Ectodermal cell (in vitro differentiated cells): ENCODE results near the gene TBC1D20.

Experiments used
- H3K27ac ChIP-seq: 2 replicates; pipeline ENCODE4 v1.7.0; 2013; ENCODE audit warnings: mild to moderate bottlenecking, low read depth, low read length; ENCODE audit not compliant: insufficient read depth, poor library complexity, severe bottlenecking
- H3K27me3 ChIP-seq: 2 replicates; pipeline ENCODE4 v1.7.0; 2013; ENCODE audit warnings: mild to moderate bottlenecking, low read length; ENCODE audit not compliant: insufficient read depth, control insufficient read depth, poor library complexity, severe bottlenecking
- H3K36me3 ChIP-seq: one replicate; pipeline ENCODE4 v1.7.0; 2013; ENCODE audit warnings: low read length; ENCODE audit not compliant: control insufficient read depth, insufficient read depth
- H3K4me1 ChIP-seq: one replicate; pipeline ENCODE4 v1.7.0; 2013; ENCODE audit warnings: low read length; ENCODE audit not compliant: control insufficient read depth, insufficient read depth
- H3K4me3 ChIP-seq: 2 replicates; pipeline ENCODE4 v1.7.0; 2013; ENCODE audit warnings: low read depth, low read length, control low read depth; ENCODE audit not compliant: insufficient read depth
- H3K9me3 ChIP-seq: 2 replicates; pipeline ENCODE4 v1.7.0; 2013; ENCODE audit warnings: mild to moderate bottlenecking, low read length, moderate library complexity; ENCODE audit not compliant: control insufficient read depth
- WGBS, 2 experiments: methylation state at CpG; one replicate each; pipeline ENCODE4 v1.1.7; 2013; ENCODE audit warnings: missing lambda C conversion rate in 2 of 2; 5-methylcytosine and 5-hydroxymethylcytosine counted together

Gene TBC1D20

GRCh38 chr20:407133-407952 is 55.0 kb downstream of the TBC1D20 start:
- no peaks in the 10 kb centered on the region for H3K9me3 ChIP-seq
- peaks cover 16% of the 10 kb centered on the region for H3K36me3 ChIP-seq
- 3 to 4% methylated on average over 40 to 42 of the region's 45 CpGs for WGBS, 2 experiments
- peaks cover 6% of the 10 kb centered on the region for H3K27me3 ChIP-seq
- peaks cover 7% of the 10 kb centered on the region for H3K4me1 ChIP-seq
- peak overlapping the region; percentile 52 for H3K27ac ChIP-seq
- peak overlapping the region; percentile 35 for H3K4me3 ChIP-seq

GRCh38 chr20:406200-407132 is 55.9 kb downstream of the TBC1D20 start:
- Histone ChIP-seq H3K27me3 (peaks cover 6% of the 10 kb centered on the region), H3K9me3 (no peaks in the 10 kb centered on the region), H3K4me3 (no peak overlapping the region), H3K36me3 (peaks cover 7% of the 10 kb centered on the region), H3K27ac (no peak overlapping the region), H3K4me1 (peaks cover 7% of the 10 kb centered on the region)
- WGBS, 2 experiments = 85 to 86% methylated on average over 9 of the region's 9 CpGs

GRCh38 chr20:404088-404487 is 58.2 kb downstream of the TBC1D20 start:
- Histone ChIP-seq H3K4me3 (no peak overlapping the region), H3K9me3 (no peaks in the 10 kb centered on the region), H3K27ac (no peak overlapping the region), H3K36me3 (no peaks in the 10 kb centered on the region), H3K27me3 (peaks cover 6% of the 10 kb centered on the region), H3K4me1 (peaks cover 3% of the 10 kb centered on the region)
- 95 to 97% methylated on average over 4 of the region's 4 CpGs for WGBS, 2 experiments

- Histone ChIP-seq H3K4me1 (no peaks in the 10 kb centered on the region), H3K27me3 (peaks cover 6% of the 10 kb centered on the region), H3K4me3 (no peak overlapping the region), H3K36me3 (no peaks in the 10 kb centered on the region), H3K9me3 (no peaks in the 10 kb centered on the region), H3K27ac (no peak overlapping the region)
- WGBS, 2 experiments = 93 to 98% methylated on average over 3 of the region's 3 CpGs
These were observed 58.8 kb downstream of the TBC1D20 start for GRCh38 chr20:403582-403957.

- no peaks in the 10 kb centered on the region for H3K9me3 ChIP-seq
- peaks cover 6% of the 10 kb centered on the region for H3K27me3 ChIP-seq
- H3K36me3 ChIP-seq = no peaks in the 10 kb centered on the region
- H3K4me1 ChIP-seq = no peaks in the 10 kb centered on the region
- no peak overlapping the region for H3K27ac ChIP-seq
- H3K4me3 ChIP-seq = no peak overlapping the region
- 84 to 93% methylated on average over 6 of the region's 6 CpGs for whole genome bisulfite sequencing, 2 experiments
These were observed 59.3 kb downstream of the TBC1D20 start for GRCh38 chr20:402898-403581.

- peaks cover 6% of the 10 kb centered on the region for H3K27me3 ChIP-seq
- no peak overlapping the region for H3K4me3 ChIP-seq
- no peaks in the 10 kb centered on the region for H3K36me3 ChIP-seq
- H3K27ac ChIP-seq = no peak overlapping the region
- no peaks in the 10 kb centered on the region for H3K9me3 ChIP-seq
- 87 to 98% methylated on average over 2 of the region's 2 CpGs for WGBS, 2 experiments
- no peaks in the 10 kb centered on the region for H3K4me1 ChIP-seq
These were observed 59.8 kb downstream of the TBC1D20 start for GRCh38 chr20:402496-402885.

GRCh38 chr20:401682-402495 is 60.4 kb downstream of the TBC1D20 start:
- Histone ChIP-seq H3K27me3 (peaks cover 4% of the 10 kb centered on the region), H3K27ac (no peak overlapping the region), H3K4me3 (no peak overlapping the region), H3K36me3 (no peaks in the 10 kb centered on the region), H3K4me1 (no peaks in the 10 kb centered on the region), H3K9me3 (no peaks in the 10 kb centered on the region)
- WGBS, 2 experiments = 93 to 95% methylated on average over 9 of the region's 9 CpGs

GRCh38 chr20:400454-401275 is 61.7 kb downstream of the TBC1D20 start:
- Histone ChIP-seq H3K9me3 (no peaks in the 10 kb centered on the region), H3K4me1 (no peaks in the 10 kb centered on the region), H3K27ac (no peak overlapping the region), H3K4me3 (no peak overlapping the region), H3K36me3 (no peaks in the 10 kb centered on the region), H3K27me3 (no peaks in the 10 kb centered on the region)
- 73 to 88% methylated on average over 3 to 5 of the region's 5 CpGs for WGBS, 2 experiments

- no peaks in the 10 kb centered on the region for H3K36me3 ChIP-seq
- H3K4me1 ChIP-seq = no peaks in the 10 kb centered on the region
- H3K27me3 ChIP-seq = no peaks in the 10 kb centered on the region
- no peak overlapping the region for H3K27ac ChIP-seq
- no peak overlapping the region for H3K4me3 ChIP-seq
- H3K9me3 ChIP-seq = no peaks in the 10 kb centered on the region
- 80 to 92% methylated on average over 1 of the region's 2 CpGs for WGBS, 2 experiments
These were observed 62.2 kb downstream of the TBC1D20 start for GRCh38 chr20:400128-400453.
